HK-2 (cell line): ENCODE measurements around the gene MTURN.
"Not testable (repeated sequence)": the region's sequence is repeated elsewhere in the genome, so short reads cannot be mapped to it uniquely, and the experiment has no call there.

Experiments
- DNase-seq: peaks from one replicate; pipeline ENCODE4 v3.0.0-alpha.2; 2018; ENCODE audit not compliant: unreplicated experiment

MTURN gene

GRCh38 chr7:30134611-30135300 lies at the start of gene MTURN:
MTURN (plus strand) TSS chr7:30134986; CDS start chr7:30135137, 151 bp downstream.
- peak; percentile 80 for DNase-seq

GRCh38 chr7:30086529-30086928 lies 48.3 kb upstream of the MTURN start:
- DNase-seq = no peak

- DNase-seq = no peak
These were observed 47.4 kb upstream of the MTURN start for GRCh38 chr7:30087371-30087770.

GRCh38 chr7:30088362-30088761 lies 46.4 kb upstream of the MTURN start:
- DNase-seq = no peak

GRCh38 chr7:30090111-30090510 lies 44.7 kb upstream of the MTURN start:
- DNase-seq = no peak

GRCh38 chr7:30091491-30091912 lies 43.3 kb upstream of the MTURN start:
- DNase-seq = no peak

- no peak for DNase-seq
These were observed 42.8 kb upstream of the MTURN start for GRCh38 chr7:30091987-30092386.

- DNase-seq = no peak
These were observed 41.3 kb upstream of the MTURN start for GRCh38 chr7:30093420-30093952.

GRCh38 chr7:30098599-30098998 lies 36.2 kb upstream of the MTURN start:
- not testable (repeated sequence) for DNase-seq

GRCh38 chr7:30102281-30102680 lies 32.5 kb upstream of the MTURN start:
- no peak for DNase-seq

- no peak for DNase-seq
These were observed 30.6 kb upstream of the MTURN start for GRCh38 chr7:30104157-30104556.

GRCh38 chr7:30112103-30112713 lies 22.6 kb upstream of the MTURN start:
- no peak for DNase-seq

- no peak for DNase-seq
These were observed 21.6 kb upstream of the MTURN start for GRCh38 chr7:30113144-30113543.

GRCh38 chr7:30114536-30115238 lies 20.1 kb upstream of the MTURN start:
- DNase-seq = no peak

GRCh38 chr7:30115709-30116297 lies 19.0 kb upstream of the MTURN start:
- no peak for DNase-seq

- no peak for DNase-seq
These were observed 18.0 kb upstream of the MTURN start for GRCh38 chr7:30116771-30117170.

- DNase-seq = no peak
These were observed 16.9 kb upstream of the MTURN start for GRCh38 chr7:30117896-30118295.

GRCh38 chr7:30119890-30120577 lies 14.8 kb upstream of the MTURN start:
- DNase-seq = no peak

- no peak for DNase-seq
These were observed 813 bp upstream of the MTURN start for GRCh38 chr7:30133736-30134610.

- peak; percentile 61 for DNase-seq
These were observed 723 bp downstream of the MTURN start for GRCh38 chr7:30135301-30136116.
